HEK293 (cell line): ENCODE data around the gene ASXL1.

Experiments
- CTCF ChIP-seq: fragments of 450-650 bp; formaldehyde crosslinking; IDR thresholded peaks from 2 replicates; pipeline ENCODE4 v1.5.1; 2016; ENCODE audit warnings: missing biosample characterization, missing genetic modification characterization
- REPIN1 ChIP-seq: fragments of 450-650 bp; formaldehyde crosslinking; IDR thresholded peaks from 2 replicates; pipeline ENCODE4 v1.5.1; 2017; ENCODE audit warnings: missing biosample characterization, missing genetic modification characterization, low read depth
- REST ChIP-seq: fragments of 450-650 bp; formaldehyde crosslinking; IDR thresholded peaks from 2 replicates; pipeline ENCODE4 v1.5.1; 2016; ENCODE audit warnings: missing biosample characterization, missing genetic modification characterization
- TCF7L2 ChIP-seq: IDR thresholded peaks from 2 replicates; pipeline ENCODE4 v1.6.1; 2011; ENCODE audit warnings: low read depth, mild to moderate bottlenecking, inconsistent platforms, low read length, moderate library complexity, borderline replicate concordance
- ZNF274 ChIP-seq, 2 experiments: fragments of 200-500 bp in 1 of 2; fragments of 450-650 bp in 1 of 2; sonication (Bioruptor generic) in 1 of 2; formaldehyde crosslinking in 1 of 2; IDR thresholded peaks; 2 replicates each; pipeline versions ENCODE4 v1.5.1 to v1.6.1; 2014 to 2016; ENCODE audit warnings: borderline replicate concordance in 1 of 2, inconsistent platforms in 1 of 2, low read length in 1 of 2, missing biosample characterization in 1 of 2, missing genetic modification characterization in 1 of 2
- ZNF449 ChIP-seq: fragments of 450-650 bp; formaldehyde crosslinking; IDR thresholded peaks from 2 replicates; pipeline ENCODE4 v1.5.1; 2017; ENCODE audit warnings: missing biosample characterization, mild to moderate bottlenecking, missing genetic modification characterization, moderate library complexity
- ZNF510 ChIP-seq: fragments of 450-650 bp; formaldehyde crosslinking; IDR thresholded peaks from 2 replicates; pipeline ENCODE4 v1.5.1; 2018; ENCODE audit warnings: mild to moderate bottlenecking, missing genetic modification characterization, missing biosample characterization; ENCODE audit not compliant: insufficient replicate concordance
- ZNF521 ChIP-seq: fragments of 450-650 bp; formaldehyde crosslinking; IDR thresholded peaks from 2 replicates; pipeline ENCODE4 v1.5.1; 2017; ENCODE audit warnings: missing biosample characterization, mild to moderate bottlenecking, missing genetic modification characterization
- ZNF555 ChIP-seq: fragments of 450-650 bp; formaldehyde crosslinking; conservative IDR thresholded peaks from 2 replicates; pipeline ENCODE4 v1.5.1; 2017; ENCODE audit warnings: missing biosample characterization, mild to moderate bottlenecking, missing genetic modification characterization, inconsistent platforms
- ZNF558 ChIP-seq: fragments of 450-650 bp; formaldehyde crosslinking; IDR thresholded peaks from 2 replicates; pipeline ENCODE4 v1.5.1; 2016; ENCODE audit warnings: missing biosample characterization, missing genetic modification characterization
- ZNF768 ChIP-seq: fragments of 450-650 bp; formaldehyde crosslinking; IDR thresholded peaks from 2 replicates; pipeline ENCODE4 v1.5.1; 2018; ENCODE audit warnings: missing biosample characterization, mild to moderate bottlenecking, missing genetic modification characterization
- ZNF785 ChIP-seq: fragments of 450-650 bp; formaldehyde crosslinking; IDR thresholded peaks from 2 replicates; pipeline ENCODE4 v1.5.1; 2016; ENCODE audit warnings: missing biosample characterization, missing genetic modification characterization
- TF ChIP-seq, protein P1 (sequence below): fragments of 450-650 bp; formaldehyde crosslinking; IDR thresholded peaks from 2 replicates; pipeline ENCODE4 v1.5.0; 2017; ENCODE audit warnings: missing biosample characterization, missing genetic modification characterization, borderline replicate concordance

DNA sequence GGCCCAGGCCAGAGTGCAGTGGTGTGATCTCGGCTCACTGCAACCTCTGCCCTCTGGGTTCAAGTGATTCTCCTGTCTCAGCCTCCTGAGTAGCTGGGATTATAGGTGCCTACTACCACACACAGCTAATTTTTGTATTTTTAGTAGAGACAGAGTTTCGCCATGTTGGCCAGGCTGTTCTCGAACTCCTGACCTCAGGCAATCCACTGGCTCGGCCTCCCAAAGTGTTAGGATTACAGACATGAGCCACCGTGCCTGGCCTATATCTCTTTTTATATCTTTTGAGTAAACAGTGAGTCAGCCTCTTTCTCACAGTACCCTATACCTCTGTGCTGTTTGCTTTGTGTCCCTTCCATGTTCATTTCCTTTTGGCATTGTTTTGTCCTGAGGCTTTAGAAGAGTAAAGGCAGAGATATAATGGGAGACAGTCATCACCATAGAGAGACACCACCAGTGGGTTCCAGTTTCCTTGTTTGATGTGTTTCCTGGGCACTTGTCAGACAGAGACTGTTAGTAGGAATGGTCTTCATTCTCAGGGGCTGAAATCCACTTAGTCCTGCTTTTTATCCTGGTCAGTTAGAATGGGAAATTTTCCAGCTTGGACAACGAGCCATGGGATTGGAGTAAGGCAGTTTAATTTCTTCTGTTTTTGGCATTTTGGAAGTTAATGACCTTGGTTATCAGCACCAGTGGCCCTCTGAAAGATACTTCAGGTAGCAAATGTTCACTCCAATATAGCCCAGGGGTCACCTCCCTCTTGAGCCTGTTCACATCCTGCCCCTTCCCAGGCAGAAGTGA is 32.2 kb upstream of the ASXL1 start:
- TF ChIP-seq TCF7L2 (no peak), CTCF (tag by site-specific recombination) (no peak), ZNF449 (tag by site-specific recombination) (no peak), ZNF521 (tag by site-specific recombination) (no peak), ZNF785 (tag by site-specific recombination) (no peak), ZNF510 (tag by site-specific recombination) (no peak), ZNF555 (tag by site-specific recombination) (no peak), ZNF274 (IDR thresholded peaks at IDR 0.05; ENCODE audit: low read length) (no peak), ZNF274 (tag by site-specific recombination; IDR thresholded peaks at IDR 0.05; ENCODE audit: borderline replicate concordance) (no peak), ZNF558 (no peak), REST (tag by site-specific recombination) (no peak), REPIN1 (tag by site-specific recombination) (no peak), ZNF768 (tag by site-specific recombination) (no peak)
- TF ChIP-seq, protein P1, sequence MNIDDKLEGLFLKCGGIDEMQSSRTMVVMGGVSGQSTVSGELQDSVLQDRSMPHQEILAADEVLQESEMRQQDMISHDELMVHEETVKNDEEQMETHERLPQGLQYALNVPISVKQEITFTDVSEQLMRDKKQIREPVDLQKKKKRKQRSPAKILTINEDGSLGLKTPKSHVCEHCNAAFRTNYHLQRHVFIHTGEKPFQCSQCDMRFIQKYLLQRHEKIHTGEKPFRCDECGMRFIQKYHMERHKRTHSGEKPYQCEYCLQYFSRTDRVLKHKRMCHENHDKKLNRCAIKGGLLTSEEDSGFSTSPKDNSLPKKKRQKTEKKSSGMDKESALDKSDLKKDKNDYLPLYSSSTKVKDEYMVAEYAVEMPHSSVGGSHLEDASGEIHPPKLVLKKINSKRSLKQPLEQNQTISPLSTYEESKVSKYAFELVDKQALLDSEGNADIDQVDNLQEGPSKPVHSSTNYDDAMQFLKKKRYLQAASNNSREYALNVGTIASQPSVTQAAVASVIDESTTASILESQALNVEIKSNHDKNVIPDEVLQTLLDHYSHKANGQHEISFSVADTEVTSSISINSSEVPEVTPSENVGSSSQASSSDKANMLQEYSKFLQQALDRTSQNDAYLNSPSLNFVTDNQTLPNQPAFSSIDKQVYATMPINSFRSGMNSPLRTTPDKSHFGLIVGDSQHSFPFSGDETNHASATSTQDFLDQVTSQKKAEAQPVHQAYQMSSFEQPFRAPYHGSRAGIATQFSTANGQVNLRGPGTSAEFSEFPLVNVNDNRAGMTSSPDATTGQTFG: no peak
